ENCODE measurements around the gene CLDN5. TPM values are rescaled to one million over a fixed set of nuclear protein-coding genes. Genes with fewer than 3 reads are reported as not detected.

Gene CLDN5
- total RNA-seq, 4 donors from 2014 or later, result 94.9 to 170 (median 117) TPM

DNA sequence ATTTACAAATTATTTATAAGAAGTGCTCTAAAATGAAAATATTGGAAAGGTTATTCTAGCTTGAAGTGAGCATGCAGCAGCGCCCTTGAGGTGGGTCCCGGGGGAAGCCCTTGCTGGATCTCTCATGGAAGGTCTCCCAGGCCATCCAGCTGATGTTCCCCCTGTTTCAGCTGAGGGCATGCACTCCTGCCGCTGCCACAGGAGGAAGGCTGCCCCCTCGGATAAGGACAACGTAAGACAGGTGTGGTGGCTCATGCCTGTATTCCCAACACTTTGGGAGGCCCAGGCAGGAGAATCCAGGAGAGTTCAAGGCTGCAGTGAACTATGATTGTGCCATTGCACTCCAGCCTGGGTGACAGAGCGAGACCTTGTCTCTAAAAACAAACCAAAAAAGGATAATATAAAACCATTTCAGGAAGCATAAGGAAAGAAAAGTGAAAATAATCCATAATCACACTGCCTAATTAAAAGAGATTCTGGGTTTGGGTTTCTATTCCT is 29.5 kb downstream of the CLDN5 start:
- intact Hi-C loops (cut with DNase I; ENCODE audit: low total_unique reads), result no loop called here
- TF ChIP-seq, protein P1, sequence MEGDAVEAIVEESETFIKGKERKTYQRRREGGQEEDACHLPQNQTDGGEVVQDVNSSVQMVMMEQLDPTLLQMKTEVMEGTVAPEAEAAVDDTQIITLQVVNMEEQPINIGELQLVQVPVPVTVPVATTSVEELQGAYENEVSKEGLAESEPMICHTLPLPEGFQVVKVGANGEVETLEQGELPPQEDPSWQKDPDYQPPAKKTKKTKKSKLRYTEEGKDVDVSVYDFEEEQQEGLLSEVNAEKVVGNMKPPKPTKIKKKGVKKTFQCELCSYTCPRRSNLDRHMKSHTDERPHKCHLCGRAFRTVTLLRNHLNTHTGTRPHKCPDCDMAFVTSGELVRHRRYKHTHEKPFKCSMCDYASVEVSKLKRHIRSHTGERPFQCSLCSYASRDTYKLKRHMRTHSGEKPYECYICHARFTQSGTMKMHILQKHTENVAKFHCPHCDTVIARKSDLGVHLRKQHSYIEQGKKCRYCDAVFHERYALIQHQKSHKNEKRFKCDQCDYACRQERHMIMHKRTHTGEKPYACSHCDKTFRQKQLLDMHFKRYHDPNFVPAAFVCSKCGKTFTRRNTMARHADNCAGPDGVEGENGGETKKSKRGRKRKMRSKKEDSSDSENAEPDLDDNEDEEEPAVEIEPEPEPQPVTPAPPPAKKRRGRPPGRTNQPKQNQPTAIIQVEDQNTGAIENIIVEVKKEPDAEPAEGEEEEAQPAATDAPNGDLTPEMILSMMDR (IDR thresholded peaks at IDR 0.05), result no peak
- no peak for TF ChIP-seq POLR2A (IDR thresholded peaks at IDR 0.05)
- DNase-seq (ENCODE audit: low spot score in 2 of 2), result no peak
- H3K4me3 ChIP-seq (ENCODE audit: low read depth, poor library complexity, severe bottlenecking), result no peak overlapping the region
- 89 to 96% methylated on average over 6 of the region's 6 CpGs for WGBS, 2 donors

DNA sequence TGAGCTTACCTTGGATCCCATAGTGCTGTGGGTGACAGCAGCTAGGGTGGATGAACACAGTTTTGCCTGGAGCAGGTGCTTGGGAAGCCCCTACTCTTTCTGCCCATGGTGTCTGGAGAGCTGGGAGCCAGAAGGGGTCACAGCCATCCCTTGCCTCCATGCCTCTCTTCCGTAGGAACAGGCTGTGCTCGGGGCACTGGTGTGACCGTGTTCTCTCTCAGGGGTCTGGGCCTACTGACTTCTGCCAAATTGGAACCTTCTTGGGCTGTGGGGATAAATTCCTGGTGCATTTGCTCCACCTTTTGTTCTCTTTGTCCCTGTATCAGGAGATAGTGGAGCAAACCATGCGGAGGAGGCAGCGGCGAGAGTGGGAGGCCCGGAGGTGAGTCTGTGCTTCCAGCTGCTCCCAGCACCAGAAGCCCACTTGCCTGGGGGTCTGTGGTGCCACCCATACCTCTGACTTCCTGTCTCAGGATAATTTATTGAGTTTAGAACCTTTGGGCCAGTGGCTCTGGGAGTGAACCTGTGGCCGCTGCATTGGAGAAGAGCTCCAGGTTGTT is 30.1 kb downstream of the CLDN5 start:
- intact Hi-C loops (cut with DNase I; ENCODE audit: low total_unique reads), result no loop called here
- WGBS, 2 donors, result 97% methylated on average over 8 of the region's 8 CpGs
- DNase-seq (ENCODE audit: low spot score in 2 of 2), result no peak
- no peak for TF ChIP-seq POLR2A (IDR thresholded peaks at IDR 0.05)
- no peak overlapping the region for H3K4me3 ChIP-seq (ENCODE audit: low read depth, poor library complexity, severe bottlenecking)

DNA sequence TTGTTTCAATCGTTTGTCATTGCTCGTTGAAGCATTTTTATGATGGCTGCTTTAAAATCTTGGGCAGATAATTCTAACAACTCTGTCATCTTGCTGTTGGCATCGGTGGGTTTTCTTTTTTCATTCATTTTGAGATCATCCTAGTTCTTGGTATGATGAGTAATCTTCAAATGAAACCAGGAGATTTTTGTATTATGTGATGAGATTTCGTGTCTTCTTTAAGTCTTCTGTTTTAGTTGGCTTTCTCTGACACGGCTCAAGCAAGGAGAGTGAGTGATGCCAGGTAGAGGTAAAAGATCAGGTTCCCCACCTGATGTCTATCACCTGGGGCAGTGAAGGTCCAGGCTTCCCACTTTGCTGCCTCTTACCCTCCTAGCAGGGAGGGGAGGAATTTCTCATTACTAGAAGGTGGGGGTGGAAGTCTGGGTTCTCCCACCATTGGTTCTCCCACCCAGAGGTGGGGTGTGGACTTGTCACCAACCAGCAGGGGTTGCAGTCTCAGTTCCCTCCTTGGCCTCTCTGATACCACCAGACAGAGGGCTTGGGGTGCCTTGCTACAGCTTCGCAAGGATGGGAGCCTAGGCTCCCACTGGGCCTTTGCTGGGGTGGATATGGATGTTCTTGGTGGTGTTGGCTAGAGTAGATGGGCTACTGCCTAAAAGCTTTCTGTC is 31.6 kb downstream of the CLDN5 start:
- intact Hi-C loops (cut with DNase I; ENCODE audit: low total_unique reads), result no loop called here
- WGBS, 2 donors, result 85 to 87% methylated on average over 6 of the region's 6 CpGs
- no peak overlapping the region for H3K4me3 ChIP-seq (ENCODE audit: low read depth, poor library complexity, severe bottlenecking)
- TF ChIP-seq POLR2A (IDR thresholded peaks at IDR 0.05), result no peak
- TF ChIP-seq, protein P1 (IDR thresholded peaks at IDR 0.05), result no peak
- DNase-seq (ENCODE audit: low spot score in 2 of 2), result no peak

DNA sequence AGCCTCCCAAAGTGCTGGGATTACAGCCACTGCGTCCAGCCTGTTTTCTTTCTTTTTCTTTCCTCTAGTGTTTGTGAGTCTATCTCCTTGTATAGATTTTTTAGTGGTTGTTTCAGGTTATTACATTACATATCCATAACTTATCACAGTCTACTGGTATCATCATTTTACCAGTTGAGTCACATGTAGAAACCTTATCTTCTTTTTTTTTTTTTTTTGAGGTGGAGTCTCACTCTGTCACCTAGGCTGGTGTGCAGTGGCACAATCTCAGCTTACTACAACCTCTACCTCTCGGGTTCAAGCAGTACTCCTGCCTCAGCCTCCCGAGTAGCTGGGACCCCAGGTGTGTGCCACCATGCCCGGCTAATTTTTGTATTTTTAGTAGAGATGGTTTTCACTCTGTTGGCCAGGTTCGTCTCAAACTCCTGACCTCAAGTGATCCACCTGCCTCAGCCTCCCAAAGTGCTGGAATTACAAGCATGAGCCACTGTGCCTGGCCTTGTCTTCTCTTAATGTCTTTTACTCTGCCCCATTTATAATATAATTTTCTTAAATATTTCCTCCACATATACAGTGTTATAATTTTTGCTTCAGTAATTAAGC is 33.5 kb downstream of the CLDN5 start:
- WGBS, 2 donors, result 94 to 97% methylated on average over 5 of the region's 5 CpGs
- H3K4me3 ChIP-seq (ENCODE audit: low read depth, poor library complexity, severe bottlenecking), result no peak overlapping the region
- intact Hi-C loops (cut with DNase I; ENCODE audit: low total_unique reads), result no loop called here
- TF ChIP-seq POLR2A (IDR thresholded peaks at IDR 0.05), result no peak
- TF ChIP-seq, protein P1 (IDR thresholded peaks at IDR 0.05), result no peak
- DNase-seq (ENCODE audit: low spot score in 2 of 2), result no peak

DNA sequence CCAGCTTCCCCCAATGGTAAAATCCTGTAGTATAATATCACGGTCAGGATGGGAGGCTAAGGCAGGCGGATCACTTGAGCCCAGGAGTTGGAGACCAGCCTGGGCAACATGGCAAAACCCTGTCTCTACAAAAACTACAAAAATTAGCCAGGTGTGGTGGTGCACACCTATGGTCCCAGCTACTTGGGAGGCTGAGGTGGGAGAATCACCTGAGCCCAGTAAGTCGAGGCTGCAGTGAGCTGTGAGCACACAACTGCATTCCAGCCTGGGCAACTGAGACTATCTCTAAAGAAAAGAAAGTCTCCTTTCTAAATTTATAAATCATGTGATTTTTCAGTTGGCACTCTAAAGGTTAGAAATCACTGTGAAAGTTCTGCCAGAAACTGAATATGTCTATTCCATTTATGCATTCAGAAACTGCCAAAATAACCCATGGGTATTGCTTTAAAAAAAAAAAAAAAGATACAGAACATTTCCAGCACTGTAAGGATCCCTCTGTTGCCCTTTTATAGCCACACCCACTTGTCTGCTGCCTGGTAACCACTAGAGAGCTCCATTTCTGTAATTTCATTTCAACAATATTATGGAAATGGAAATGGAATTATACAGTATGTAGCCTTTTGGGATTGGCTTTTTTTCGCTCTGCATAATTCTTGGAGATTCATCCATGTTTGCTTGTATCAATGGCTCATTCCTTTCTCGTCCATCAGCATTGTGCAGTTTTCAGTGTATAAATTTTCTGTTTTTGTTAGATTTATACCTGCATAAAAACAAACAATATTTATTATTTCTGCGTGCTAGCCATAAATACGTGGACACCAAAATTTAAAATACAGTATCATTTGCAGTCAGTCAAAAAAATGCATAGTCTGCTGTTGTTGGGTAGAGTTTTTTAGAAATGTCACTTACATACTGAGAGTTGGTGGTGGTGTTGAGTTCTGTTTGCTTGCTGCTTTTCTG is 35.0 kb downstream of the CLDN5 start:
- no peak overlapping the region for H3K4me3 ChIP-seq (ENCODE audit: low read depth, poor library complexity, severe bottlenecking)
- WGBS, 2 donors, result 84 to 86% methylated on average over 7 of the region's 7 CpGs
- intact Hi-C loops (cut with DNase I; ENCODE audit: low total_unique reads), result no loop called here
- DNase-seq (ENCODE audit: low spot score in 2 of 2), result no peak
- TF ChIP-seq, protein P1 (IDR thresholded peaks at IDR 0.05), result no peak
- no peak for TF ChIP-seq POLR2A (IDR thresholded peaks at IDR 0.05)
